Raji (cell line): ENCODE data around the gene BARHL2.

Experiments used
- POLR2A ChIP-seq: IDR thresholded peaks from 2 replicates; pipeline ENCODE4 v1.6.1; 2011; ENCODE audit warnings: low read depth, low read length, control low read depth; ENCODE audit not compliant: insufficient read depth

Gene BARHL2

GRCh38 chr1:90708236-90708786 is 8.8 kb downstream of the BARHL2 start:
- TF ChIP-seq POLR2A = no peak

- no peak for TF ChIP-seq POLR2A
Observed at GRCh38 chr1:90707363-90707710, 9.8 kb downstream of the BARHL2 start.

GRCh38 chr1:90706437-90707362 is 10.4 kb downstream of the BARHL2 start:
- no peak for TF ChIP-seq POLR2A

GRCh38 chr1:90705956-90706355 is 11.1 kb downstream of the BARHL2 start:
- TF ChIP-seq POLR2A = no peak

GRCh38 chr1:90704817-90705216 is 12.3 kb downstream of the BARHL2 start:
- TF ChIP-seq POLR2A = no peak

GRCh38 chr1:90694846-90695245 is 22.3 kb downstream of the BARHL2 start:
- TF ChIP-seq POLR2A = no peak

- no peak for TF ChIP-seq POLR2A
Observed at GRCh38 chr1:90687747-90688146, 29.4 kb downstream of the BARHL2 start.

- TF ChIP-seq POLR2A = no peak
Observed at GRCh38 chr1:90675161-90675847, 41.8 kb downstream of the BARHL2 start.

GRCh38 chr1:90671741-90672140 is 45.4 kb downstream of the BARHL2 start:
- TF ChIP-seq POLR2A = no peak

- TF ChIP-seq POLR2A = no peak
Observed at GRCh38 chr1:90671251-90671650, 45.9 kb downstream of the BARHL2 start.
